Skin epidermis (tissue), 12 donors: Measurements from ENCODE around the gene EFHD2.
"Not testable (repeated sequence)": the region's sequence is repeated elsewhere in the genome, so short reads cannot be mapped to it uniquely, and the experiment has no call there.

Experiments
- H3K27ac ChIP-seq, 21 experiments: fragments of 200-600 bp; sonication (generic) in 11 of 21; one replicate each; pipeline ENCODE4 v1.5.0; 2020; ENCODE audit warnings: mild to moderate bottlenecking in 3 of 21, inconsistent platforms in 2 of 21, moderate library complexity in 2 of 21
- H3K4me3 ChIP-seq, 7 experiments: fragments of 200-600 bp; sonication (generic) in 2 of 7; one replicate each; pipeline ENCODE4 v1.5.0; 2020; ENCODE audit warnings: inconsistent platforms in 2 of 7, mild to moderate bottlenecking in 2 of 7, moderate library complexity in 1 of 7

The EFHD2 gene, protein sequence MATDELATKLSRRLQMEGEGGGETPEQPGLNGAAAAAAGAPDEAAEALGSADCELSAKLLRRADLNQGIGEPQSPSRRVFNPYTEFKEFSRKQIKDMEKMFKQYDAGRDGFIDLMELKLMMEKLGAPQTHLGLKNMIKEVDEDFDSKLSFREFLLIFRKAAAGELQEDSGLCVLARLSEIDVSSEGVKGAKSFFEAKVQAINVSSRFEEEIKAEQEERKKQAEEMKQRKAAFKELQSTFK

GRCh38 chr1:15409388-15410222 lies at the start of gene EFHD2:
TSS of gene EFHD2 (plus strand) at chr1:15409888. CDS start at chr1:15409972, 84 bp downstream.
- Histone ChIP-seq H3K4me3 (peak within 1 kb of the TSS; percentile 70 to 96 (median 89)), H3K27ac (peak within 1 kb of the TSS; percentile 39 to 95 (median 89))

- no peak overlapping the region for H3K4me3 ChIP-seq
- no peak overlapping the region for H3K27ac ChIP-seq
Measured at GRCh38 chr1:15360700-15361099, 49.0 kb upstream of the EFHD2 start.

DNA sequence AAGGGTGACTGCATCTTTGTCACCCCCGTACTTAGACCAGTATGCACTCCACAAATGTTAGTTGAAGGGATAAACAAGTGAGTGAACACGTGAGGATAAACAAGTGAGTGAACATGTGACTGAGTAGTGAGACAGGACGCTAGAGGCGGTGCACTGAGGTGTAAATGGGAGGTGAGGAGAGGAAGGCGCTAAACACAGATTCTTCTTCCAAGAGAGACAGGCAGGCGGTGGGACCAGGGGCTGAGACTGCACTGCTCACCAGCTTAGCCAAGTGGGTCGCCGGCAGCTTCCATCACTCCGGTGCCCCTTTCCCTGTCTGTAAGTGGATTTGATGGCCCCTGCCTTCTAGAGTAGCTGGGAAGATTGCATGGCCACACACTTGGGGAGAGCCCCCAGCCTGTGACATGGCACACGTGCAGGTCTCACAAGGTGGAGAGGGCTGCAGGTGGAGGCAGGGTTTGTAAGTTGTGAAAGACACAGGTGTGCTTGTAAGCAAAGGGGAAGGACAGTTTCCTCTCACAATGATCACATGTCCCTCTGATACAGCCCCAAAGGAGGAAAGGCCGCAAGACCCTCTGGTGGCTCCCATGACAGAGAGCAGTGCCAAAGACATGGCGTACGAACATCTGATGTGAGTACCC lies 47.5 kb upstream of the EFHD2 start:
- Histone ChIP-seq H3K4me3 (no peak overlapping the region), H3K27ac (no peak overlapping the region)

DNA sequence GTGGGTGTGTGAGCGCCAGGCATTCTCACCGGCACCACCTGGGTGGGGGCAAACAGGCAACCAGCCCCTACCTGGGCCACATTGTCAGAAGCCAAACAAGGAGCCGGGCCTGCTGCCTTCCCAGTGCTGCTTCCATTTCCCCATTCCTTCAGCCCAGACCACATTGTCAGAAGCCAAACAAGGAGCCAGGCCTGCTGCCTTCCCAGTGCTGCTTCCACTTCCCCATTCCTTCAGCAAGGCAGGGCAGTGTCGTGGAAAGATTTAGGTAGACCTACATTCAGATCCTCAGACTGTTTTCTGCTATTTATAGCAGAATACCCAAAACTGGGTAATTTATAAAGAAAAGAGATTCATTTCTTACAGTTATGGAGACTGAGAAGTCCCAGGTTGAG lies 47.0 kb upstream of the EFHD2 start:
- H3K27ac ChIP-seq = no peak overlapping the region
- H3K4me3 ChIP-seq = no peak overlapping the region

DNA sequence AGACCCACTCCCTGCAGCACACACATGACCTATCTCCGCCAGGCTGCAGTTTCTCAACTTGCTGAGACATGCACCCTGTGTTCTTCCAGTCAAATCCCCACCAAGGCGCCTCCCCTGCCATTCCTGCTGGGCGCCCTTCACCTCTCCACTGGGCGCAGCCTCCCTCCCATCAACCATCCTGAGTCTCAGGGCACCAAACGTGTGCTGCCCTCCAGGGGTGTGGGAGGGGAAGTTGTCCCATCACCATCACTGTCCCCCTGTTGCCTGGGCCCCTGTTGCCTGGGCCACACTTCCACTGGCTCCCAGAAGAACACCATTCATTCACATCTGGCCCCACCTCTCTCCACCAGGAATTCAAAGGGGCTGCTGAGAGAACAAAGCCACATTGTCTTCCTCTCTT lies 44.9 kb upstream of the EFHD2 start:
- Histone ChIP-seq H3K4me3 (no peak overlapping the region), H3K27ac (no peak overlapping the region)

GRCh38 chr1:15368888-15369287 lies 40.8 kb upstream of the EFHD2 start:
- H3K27ac ChIP-seq = no peak overlapping the region

GRCh38 chr1:15370268-15370667 lies 39.4 kb upstream of the EFHD2 start:
- no peak overlapping the region for H3K4me3 ChIP-seq
- H3K27ac ChIP-seq = no peak overlapping the region

More at GRCh38 chr1:15368888-15369287, 40.8 kb upstream of the EFHD2 start:
- H3K4me3 ChIP-seq = no peak overlapping the region

- no peak overlapping the region for H3K27ac ChIP-seq
- H3K4me3 ChIP-seq = no peak overlapping the region
Measured at GRCh38 chr1:15370781-15371520, 38.7 kb upstream of the EFHD2 start.

DNA sequence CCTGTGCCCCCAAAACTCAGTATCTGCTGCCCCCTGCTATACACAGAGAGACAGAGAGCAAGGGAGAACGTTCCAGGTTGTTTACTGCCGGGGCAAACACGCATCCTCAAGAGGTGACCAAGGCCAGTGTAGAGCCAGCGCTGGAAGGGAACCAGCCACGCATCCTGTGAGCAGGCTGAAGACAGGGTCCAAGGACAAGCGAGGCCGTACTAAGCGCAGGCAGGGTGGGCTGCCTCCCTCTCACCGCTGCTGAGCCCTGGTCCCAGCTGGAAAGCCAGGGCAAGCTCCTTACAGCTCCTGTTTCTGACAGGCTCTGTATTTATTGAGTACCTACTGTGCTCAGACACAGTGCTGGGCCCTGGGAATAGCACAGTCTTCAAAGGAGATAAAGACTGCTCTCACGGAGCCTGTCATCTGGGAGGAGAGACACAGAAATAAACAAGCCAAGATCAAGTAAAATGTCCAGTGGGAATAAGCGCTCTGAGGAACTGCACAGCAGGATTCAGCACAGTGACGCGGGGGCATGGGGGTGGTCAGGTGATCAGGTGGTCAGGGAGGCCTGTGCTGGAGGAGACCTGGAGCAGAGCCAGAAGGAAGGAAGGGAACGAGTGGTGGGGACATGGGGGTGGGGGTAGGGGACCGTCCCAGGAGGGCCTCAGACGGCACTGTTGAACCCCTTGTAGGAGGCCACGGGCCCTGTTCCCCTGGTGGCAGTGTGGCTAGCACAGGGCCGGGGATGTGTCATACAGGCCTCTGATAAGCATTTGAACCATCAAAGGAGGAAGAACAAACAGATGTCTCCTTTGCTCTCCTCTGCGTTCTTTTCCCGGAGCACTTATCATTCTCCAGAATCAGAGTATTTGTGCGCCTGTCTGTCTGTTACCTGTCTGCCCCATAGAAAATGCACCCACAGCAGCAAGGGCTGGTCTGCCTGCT lies 37.8 kb upstream of the EFHD2 start:
- Histone ChIP-seq H3K27ac (no peak overlapping the region), H3K4me3 (no peak overlapping the region)

DNA sequence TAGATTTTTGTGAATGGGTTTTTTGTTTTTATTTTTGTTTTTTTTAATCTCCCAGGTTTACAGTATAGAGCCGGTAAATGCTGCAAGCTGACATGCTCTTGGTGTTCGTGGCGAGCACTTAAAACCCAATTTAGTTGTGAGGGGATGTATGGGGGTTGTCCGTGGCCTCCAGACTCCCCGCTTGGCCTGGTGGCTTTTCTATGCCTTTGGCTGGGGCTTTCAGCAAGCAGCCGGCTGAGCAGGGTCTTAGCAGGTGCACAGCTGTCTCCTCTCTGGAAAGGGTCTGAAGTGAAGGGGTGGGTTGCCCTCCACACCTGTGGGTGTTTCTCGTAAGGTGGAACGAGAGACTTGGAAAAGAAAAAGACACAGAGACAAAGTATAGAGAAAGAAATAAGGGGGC lies 31.0 kb upstream of the EFHD2 start:
- no peak overlapping the region for H3K4me3 ChIP-seq
- no peak overlapping the region for H3K27ac ChIP-seq

- not testable (repeated sequence) for H3K27ac ChIP-seq, H3K4me3 ChIP-seq
Measured at GRCh38 chr1:15379151-15379550, 30.5 kb upstream of the EFHD2 start.

DNA sequence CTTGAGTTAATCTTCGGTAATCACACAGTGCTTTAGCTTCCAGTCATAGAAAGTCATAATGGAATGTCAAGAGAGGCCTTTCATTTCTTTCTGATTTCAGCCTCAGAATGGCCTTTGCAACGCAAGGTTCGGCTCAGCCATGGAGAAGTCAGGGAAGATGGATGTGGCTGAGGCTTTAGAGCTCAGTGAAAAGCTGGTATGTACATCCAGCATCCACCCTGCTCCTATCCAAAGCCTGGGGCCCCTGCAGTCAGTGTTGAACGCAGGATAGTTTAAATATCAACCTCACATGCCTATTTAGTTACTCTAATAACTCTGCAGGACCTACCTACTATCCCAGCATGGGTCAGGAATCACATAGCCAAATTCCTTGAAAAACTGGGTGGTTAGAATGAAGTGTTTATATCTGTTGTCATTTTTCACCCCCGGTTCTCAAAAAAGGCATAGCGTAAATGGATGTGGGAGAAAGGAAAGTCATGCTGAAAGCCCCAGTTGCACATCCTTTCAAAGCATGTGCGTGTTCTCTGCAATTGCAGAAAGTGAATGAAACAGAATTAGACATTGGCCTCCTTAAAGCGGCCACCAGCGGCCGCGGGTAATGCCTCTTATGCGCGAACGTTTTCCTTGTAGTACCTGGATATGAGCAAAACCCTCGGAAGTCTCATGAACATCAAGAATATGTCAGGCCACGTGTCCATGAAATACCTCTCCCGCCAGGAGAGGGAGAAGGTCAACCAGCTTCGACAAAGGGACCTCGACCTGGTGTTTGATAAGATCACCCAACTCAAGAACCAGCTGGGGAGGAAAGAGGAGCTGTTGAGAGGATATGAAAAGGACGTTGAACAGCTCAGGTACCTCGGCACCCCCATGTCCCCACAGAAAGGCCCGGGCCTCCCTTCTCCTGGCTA lies 28.8 kb upstream of the EFHD2 start:
- H3K4me3 ChIP-seq = no peak overlapping the region

GRCh38 chr1:15381805-15382204 lies 27.9 kb upstream of the EFHD2 start:
- Histone ChIP-seq H3K27ac (no peak overlapping the region), H3K4me3 (no peak overlapping the region)

More for the DNA sequence above, 28.8 kb upstream of the EFHD2 start:
- no peak overlapping the region for H3K27ac ChIP-seq

DNA sequence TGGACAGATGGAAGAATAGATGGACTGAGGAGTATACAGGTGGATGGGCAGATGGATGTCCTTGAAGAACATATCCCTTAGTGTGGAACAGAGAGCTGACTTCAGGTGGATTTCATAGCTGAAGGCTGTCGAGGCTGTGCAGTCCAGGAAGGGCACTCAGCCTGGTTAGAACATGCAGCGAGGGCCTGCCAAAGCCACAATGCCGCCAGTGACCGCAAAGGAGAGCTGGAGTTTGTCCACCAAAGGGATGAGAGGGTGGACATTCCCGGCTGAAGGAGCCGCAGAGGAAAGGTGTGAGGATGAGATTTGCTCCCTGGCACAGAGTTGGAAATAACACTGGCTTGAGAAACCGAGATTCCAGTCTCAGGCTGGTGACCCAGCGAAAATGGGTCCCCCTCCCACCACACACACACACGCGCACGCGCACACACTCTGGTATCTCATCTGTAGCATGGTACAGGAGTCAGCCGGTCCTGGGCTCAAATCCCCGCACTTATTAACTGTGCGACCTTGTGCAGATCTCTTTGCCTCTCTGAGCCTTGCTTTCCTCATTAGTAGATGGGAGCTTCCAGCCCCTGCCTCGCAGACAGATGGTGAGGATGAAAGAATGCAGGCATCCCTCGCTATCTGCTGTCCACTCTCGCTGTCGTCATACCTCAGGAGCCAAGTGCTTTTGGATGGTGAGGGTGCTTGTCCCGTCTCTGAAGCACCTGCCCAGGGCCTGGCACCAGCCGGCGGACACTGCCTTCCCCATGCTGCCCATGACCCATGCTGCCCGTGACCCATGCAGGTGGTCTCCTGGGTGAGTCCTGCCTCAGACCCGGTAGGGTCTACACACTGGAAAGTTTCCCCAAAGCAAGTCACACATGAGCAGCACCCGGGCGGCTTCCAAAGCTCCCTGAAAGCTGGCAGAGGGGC lies 26.8 kb upstream of the EFHD2 start:
- H3K27ac ChIP-seq = no peak overlapping the region
- H3K4me3 ChIP-seq = no peak overlapping the region

DNA sequence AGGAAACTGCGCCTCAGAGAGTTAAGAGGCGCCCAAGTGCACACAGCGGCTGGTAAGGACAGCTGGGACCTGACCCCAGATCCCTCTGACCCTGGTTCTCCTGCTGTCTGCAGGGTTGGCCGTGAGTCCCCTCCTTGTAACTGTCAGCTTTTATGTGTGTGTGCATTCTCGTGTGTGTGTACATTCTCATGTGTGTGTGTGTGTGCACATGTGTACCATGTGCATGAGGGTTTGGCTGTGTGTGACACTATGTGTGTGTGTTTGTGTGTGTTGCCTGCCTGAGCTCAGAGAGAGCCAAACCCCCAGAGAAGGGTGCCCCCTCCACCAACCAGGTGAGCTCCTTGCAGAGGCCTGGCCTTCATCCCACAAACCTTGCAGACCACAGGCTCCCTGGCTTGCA lies 25.9 kb upstream of the EFHD2 start:
- Histone ChIP-seq H3K27ac (no peak overlapping the region), H3K4me3 (no peak overlapping the region)

- Histone ChIP-seq H3K27ac (no peak overlapping the region), H3K4me3 (peak overlapping the region in 2 of 7 experiments; percentile 8 to 16)
Measured at GRCh38 chr1:15384301-15384901, 25.3 kb upstream of the EFHD2 start.

GRCh38 chr1:15385420-15385819 lies 24.3 kb upstream of the EFHD2 start:
- H3K27ac ChIP-seq = no peak overlapping the region
- H3K4me3 ChIP-seq = no peak overlapping the region
